ENCODE results near the gene S100A2. TPM values are rescaled to one million over a fixed set of nuclear protein-coding genes. Genes with fewer than 3 reads are reported as not detected.

S100A2 gene
- total and polyA plus RNA-seq, 5 donors from 2014 or later = not detected

- peak; percentile 44 to 54 for ATAC-seq (ENCODE audit: low read depth in 2 of 2)
- H3K4me1 Mint-ChIP-seq = peaks cover 23 to 89% (median 68%) of the 10 kb centered on the region in 4 donors
- H3K27ac Mint-ChIP-seq = peak within 1 kb of the TSS; percentile 97 to 98 (median 97)
- peaks cover 13% of the 10 kb centered on the region for H3K36me3 Mint-ChIP-seq
- peak within 1 kb of the TSS; percentile 93 to 99 (median 96) for H3K4me3 Mint-ChIP-seq
- DNase-seq = peak in 2 of 3 donors; percentile 51 to 83
- Histone ChIP-seq H3K9me3 (ENCODE audit: control insufficient read depth in 2 of 2, low read length in 2 of 2) (no peaks in the 10 kb centered on the region), H3K27me3 (ENCODE audit: control insufficient read depth, insufficient read depth, low read length) (no peaks in the 10 kb centered on the region), H3K36me3 (ENCODE audit: control insufficient read depth, insufficient read depth, low read length) (peaks cover 6% of the 10 kb centered on the region), H3K4me1 (ENCODE audit: control insufficient read depth, insufficient read depth, low read length, poor library complexity, severe bottlenecking) (peaks cover 66% of the 10 kb centered on the region), H3K4me3 (ENCODE audit: low read depth, low read length) (peak within 1 kb of the TSS; percentile 90), H3K27ac (ENCODE audit: insufficient read depth, low read length, poor library complexity, severe bottlenecking) (peak within 1 kb of the TSS; percentile 96)
- no peaks in the 10 kb centered on the region for H3K9me3 Mint-ChIP-seq
- H3K27me3 Mint-ChIP-seq = peaks cover 4% of the 10 kb centered on the region
Measured at GRCh38 chr1:153535242-153536011, 30.2 kb downstream of the S100A2 start, which contains the start of gene S100A6. S100A6 (minus strand) TSS chr1:153535991; CDS start chr1:153535339, 652 bp downstream.

- H3K27me3 Mint-ChIP-seq = peaks cover 4% of the 10 kb centered on the region
- no peaks in the 10 kb centered on the region for H3K9me3 ChIP-seq (ENCODE audit: control insufficient read depth in 2 of 2, low read length in 2 of 2)
- H3K9me3 Mint-ChIP-seq = no peaks in the 10 kb centered on the region
- H3K4me3 ChIP-seq (ENCODE audit: low read depth, low read length) = peak overlapping the region; percentile 90
- peaks cover 61% of the 10 kb centered on the region for H3K4me1 ChIP-seq (ENCODE audit: control insufficient read depth, insufficient read depth, low read length, poor library complexity, severe bottlenecking)
- H3K36me3 Mint-ChIP-seq = peaks cover 9% of the 10 kb centered on the region
- peak overlapping the region; percentile 96 for H3K27ac ChIP-seq (ENCODE audit: insufficient read depth, low read length, poor library complexity, severe bottlenecking)
- DNase-seq = no peak
- ATAC-seq (ENCODE audit: low read depth in 2 of 2) = no peak
- H3K36me3 ChIP-seq (ENCODE audit: control insufficient read depth, insufficient read depth, low read length) = peaks cover 6% of the 10 kb centered on the region
- H3K27me3 ChIP-seq (ENCODE audit: control insufficient read depth, insufficient read depth, low read length) = no peaks in the 10 kb centered on the region
- H3K4me3 Mint-ChIP-seq = peak overlapping the region; percentile 93 to 99 (median 96)
- peak overlapping the region; percentile 96 to 97 (median 97) for H3K27ac Mint-ChIP-seq
- H3K4me1 Mint-ChIP-seq = peaks cover 23 to 85% (median 63%) of the 10 kb centered on the region in 4 donors
Measured at GRCh38 chr1:153534925-153535241, 30.8 kb downstream of the S100A2 start.

- H3K36me3 Mint-ChIP-seq = peaks cover 9% of the 10 kb centered on the region
- peaks cover 4% of the 10 kb centered on the region for H3K27me3 Mint-ChIP-seq
- peak overlapping the region; percentile 93 to 99 (median 96) for H3K4me3 Mint-ChIP-seq
- H3K27ac Mint-ChIP-seq = peak overlapping the region; percentile 96 to 97 (median 97)
- Histone ChIP-seq H3K4me1 (ENCODE audit: control insufficient read depth, insufficient read depth, low read length, poor library complexity, severe bottlenecking) (peaks cover 56% of the 10 kb centered on the region), H3K27ac (ENCODE audit: insufficient read depth, low read length, poor library complexity, severe bottlenecking) (peak overlapping the region; percentile 96), H3K27me3 (ENCODE audit: control insufficient read depth, insufficient read depth, low read length) (no peaks in the 10 kb centered on the region), H3K9me3 (ENCODE audit: control insufficient read depth in 2 of 2, low read length in 2 of 2) (no peaks in the 10 kb centered on the region), H3K36me3 (ENCODE audit: control insufficient read depth, insufficient read depth, low read length) (peaks cover 6% of the 10 kb centered on the region), H3K4me3 (ENCODE audit: low read depth, low read length) (peak overlapping the region; percentile 90)
- no peak for DNase-seq
- peaks cover 20 to 80% (median 58%) of the 10 kb centered on the region in 4 donors for H3K4me1 Mint-ChIP-seq
- no peaks in the 10 kb centered on the region for H3K9me3 Mint-ChIP-seq
- no peak for ATAC-seq (ENCODE audit: low read depth in 2 of 2)
Measured at GRCh38 chr1:153534226-153534924, 31.3 kb downstream of the S100A2 start.

- Histone ChIP-seq H3K27me3 (ENCODE audit: control insufficient read depth, insufficient read depth, low read length) (no peaks in the 10 kb centered on the region), H3K4me1 (ENCODE audit: control insufficient read depth, insufficient read depth, low read length, poor library complexity, severe bottlenecking) (peaks cover 56% of the 10 kb centered on the region), H3K4me3 (ENCODE audit: low read depth, low read length) (peak overlapping the region; percentile 90), H3K9me3 (ENCODE audit: control insufficient read depth in 2 of 2, low read length in 2 of 2) (no peaks in the 10 kb centered on the region), H3K36me3 (ENCODE audit: control insufficient read depth, insufficient read depth, low read length) (peaks cover 6% of the 10 kb centered on the region), H3K27ac (ENCODE audit: insufficient read depth, low read length, poor library complexity, severe bottlenecking) (peak overlapping the region; percentile 96)
- Mint-ChIP-seq H3K4me1 (peaks cover 19 to 77% (median 57%) of the 10 kb centered on the region in 4 donors), H3K9me3 (no peaks in the 10 kb centered on the region), H3K27ac (peak overlapping the region; percentile 96 to 97 (median 97)), H3K4me3 (peak overlapping the region; percentile 93 to 99 (median 96)), H3K36me3 (peaks cover 9% of the 10 kb centered on the region), H3K27me3 (peaks cover 4% of the 10 kb centered on the region)
- DNase-seq = peak in 1 of 3 donors; percentile 36
- ATAC-seq (ENCODE audit: low read depth in 2 of 2) = no peak
Measured at GRCh38 chr1:153533689-153534201, 31.9 kb downstream of the S100A2 start.

GRCh38 chr1:153532769-153533599, 32.7 kb downstream of the S100A2 start:
- peaks cover 56% of the 10 kb centered on the region for H3K4me1 ChIP-seq (ENCODE audit: control insufficient read depth, insufficient read depth, low read length, poor library complexity, severe bottlenecking)
- Mint-ChIP-seq H3K4me1 (peaks cover 19 to 71% (median 55%) of the 10 kb centered on the region in 4 donors), H3K4me3 (peak overlapping the region; percentile 93 to 99 (median 96)), H3K9me3 (no peaks in the 10 kb centered on the region), H3K36me3 (peaks cover 9% of the 10 kb centered on the region), H3K27ac (peak overlapping the region; percentile 96 to 97 (median 97)), H3K27me3 (peaks cover 4% of the 10 kb centered on the region)
- H3K36me3 ChIP-seq (ENCODE audit: control insufficient read depth, insufficient read depth, low read length) = peaks cover 6% of the 10 kb centered on the region
- no peaks in the 10 kb centered on the region for H3K27me3 ChIP-seq (ENCODE audit: control insufficient read depth, insufficient read depth, low read length)
- peak overlapping the region; percentile 96 for H3K27ac ChIP-seq (ENCODE audit: insufficient read depth, low read length, poor library complexity, severe bottlenecking)
- H3K9me3 ChIP-seq (ENCODE audit: control insufficient read depth in 2 of 2, low read length in 2 of 2) = no peaks in the 10 kb centered on the region
- H3K4me3 ChIP-seq (ENCODE audit: low read depth, low read length) = peak overlapping the region; percentile 90
- DNase-seq = peak; percentile 71 to 87 (median 77)
- ATAC-seq (ENCODE audit: low read depth in 2 of 2) = peak; percentile 15 to 32

- peak overlapping the region; percentile 59 for H3K4me3 ChIP-seq (ENCODE audit: low read depth, low read length)
- H3K9me3 ChIP-seq (ENCODE audit: control insufficient read depth in 2 of 2, low read length in 2 of 2) = no peaks in the 10 kb centered on the region
- peak overlapping the region; percentile 93 to 99 (median 96) for H3K4me3 Mint-ChIP-seq
- peaks cover 6% of the 10 kb centered on the region for H3K36me3 ChIP-seq (ENCODE audit: control insufficient read depth, insufficient read depth, low read length)
- H3K9me3 Mint-ChIP-seq = no peaks in the 10 kb centered on the region
- no peaks in the 10 kb centered on the region for H3K27me3 ChIP-seq (ENCODE audit: control insufficient read depth, insufficient read depth, low read length)
- ATAC-seq (ENCODE audit: low read depth in 2 of 2) = peak; percentile 44 to 46
- H3K27me3 Mint-ChIP-seq = peaks cover 4% of the 10 kb centered on the region
- peak overlapping the region; percentile 96 to 97 (median 97) for H3K27ac Mint-ChIP-seq
- H3K36me3 Mint-ChIP-seq = peaks cover 9% of the 10 kb centered on the region
- DNase-seq = peak; percentile 30 to 86 (median 38)
- peaks cover 19 to 64% (median 51%) of the 10 kb centered on the region in 4 donors for H3K4me1 Mint-ChIP-seq
- H3K4me1 ChIP-seq (ENCODE audit: control insufficient read depth, insufficient read depth, low read length, poor library complexity, severe bottlenecking) = peaks cover 56% of the 10 kb centered on the region
- peak overlapping the region; percentile 96 for H3K27ac ChIP-seq (ENCODE audit: insufficient read depth, low read length, poor library complexity, severe bottlenecking)
Measured at GRCh38 chr1:153532181-153532580, 33.5 kb downstream of the S100A2 start.

GRCh38 chr1:153531638-153532037, 34.0 kb downstream of the S100A2 start:
- Histone ChIP-seq H3K4me3 (ENCODE audit: low read depth, low read length) (no peak overlapping the region), H3K36me3 (ENCODE audit: control insufficient read depth, insufficient read depth, low read length) (peaks cover 6% of the 10 kb centered on the region), H3K27ac (ENCODE audit: insufficient read depth, low read length, poor library complexity, severe bottlenecking) (peak overlapping the region; percentile 96), H3K4me1 (ENCODE audit: control insufficient read depth, insufficient read depth, low read length, poor library complexity, severe bottlenecking) (peaks cover 52% of the 10 kb centered on the region), H3K27me3 (ENCODE audit: control insufficient read depth, insufficient read depth, low read length) (no peaks in the 10 kb centered on the region), H3K9me3 (ENCODE audit: control insufficient read depth in 2 of 2, low read length in 2 of 2) (no peaks in the 10 kb centered on the region)
- ATAC-seq (ENCODE audit: low read depth in 2 of 2) (no peak), DNase-seq (no peak)
- Mint-ChIP-seq H3K27me3 (peaks cover 4% of the 10 kb centered on the region), H3K36me3 (peaks cover 9% of the 10 kb centered on the region), H3K4me3 (peak overlapping the region in 3 of 4 donors; percentile 36 to 93 (median 41)), H3K27ac (peak overlapping the region; percentile 83 to 97 (median 96)), H3K4me1 (peaks cover 19 to 61% (median 48%) of the 10 kb centered on the region in 4 donors), H3K9me3 (no peaks in the 10 kb centered on the region)
